Measurements from ENCODE around the gene SLC47A2. TPM values are rescaled to one million over a fixed set of nuclear protein-coding genes. Genes with fewer than 3 reads are reported as not detected.

SLC47A2 gene
- total RNA-seq, 1 experiment from 2014 or later = not detected

DNA sequence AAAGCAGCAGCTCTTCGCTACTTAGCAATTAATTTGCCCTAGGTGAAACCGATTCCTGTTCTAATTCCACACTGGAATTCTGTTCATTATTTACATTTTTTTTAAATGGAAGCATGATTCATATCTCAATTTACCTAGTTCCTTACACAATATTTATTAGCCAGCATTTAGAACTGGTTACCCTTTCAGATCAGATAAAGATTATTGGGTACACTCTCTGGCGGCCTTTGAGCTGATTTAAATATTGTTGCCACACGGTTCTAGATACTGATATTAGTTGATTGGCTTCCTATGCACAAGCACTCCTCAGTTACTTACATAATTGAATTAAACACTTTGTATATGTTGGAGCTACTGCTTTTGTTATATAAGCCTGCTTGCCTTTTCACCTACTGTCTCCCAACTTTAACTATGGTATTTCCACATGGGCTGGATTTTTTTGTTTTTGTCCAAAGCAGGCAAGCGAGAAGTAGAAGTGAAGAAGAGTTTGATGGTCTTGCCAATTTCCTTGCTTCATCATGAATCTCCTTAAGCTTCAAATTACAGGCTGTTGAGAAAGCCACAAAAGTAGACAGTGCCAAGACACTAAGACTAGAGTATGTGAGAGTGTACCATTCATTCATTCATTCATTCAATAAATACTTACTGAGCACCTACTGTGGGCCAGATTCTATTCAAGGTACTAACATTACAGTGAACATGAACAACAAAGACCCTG lies 71.7 kb downstream of the SLC47A2 start:
- DNase-seq (ENCODE audit: low read depth) = no peak

DNA sequence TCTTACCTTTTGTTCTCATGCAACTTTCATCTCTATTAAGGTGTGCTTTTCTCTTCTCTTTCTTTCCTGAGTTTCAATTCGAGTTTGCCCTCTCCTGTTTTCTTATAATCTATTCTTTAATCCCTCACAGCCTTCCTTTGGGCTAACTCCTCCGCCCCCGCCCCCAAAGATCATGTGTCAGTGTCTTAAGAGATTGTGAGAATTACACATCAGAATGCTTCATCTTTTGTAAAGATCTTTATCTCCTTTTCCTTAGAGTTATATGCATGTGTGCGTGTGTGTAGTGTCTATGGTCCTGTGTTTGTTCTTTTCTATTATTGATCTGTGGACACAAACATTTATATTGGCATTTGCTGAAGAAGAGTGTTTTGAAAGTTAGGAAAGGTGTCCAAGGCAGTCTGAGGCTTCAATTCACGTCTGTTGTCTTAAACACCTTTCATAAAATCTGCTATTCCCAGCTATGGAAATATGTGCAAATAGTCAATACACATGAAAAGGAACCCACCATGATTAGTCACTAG lies 74.0 kb downstream of the SLC47A2 start:
- no peak for DNase-seq (ENCODE audit: low read depth)

DNA sequence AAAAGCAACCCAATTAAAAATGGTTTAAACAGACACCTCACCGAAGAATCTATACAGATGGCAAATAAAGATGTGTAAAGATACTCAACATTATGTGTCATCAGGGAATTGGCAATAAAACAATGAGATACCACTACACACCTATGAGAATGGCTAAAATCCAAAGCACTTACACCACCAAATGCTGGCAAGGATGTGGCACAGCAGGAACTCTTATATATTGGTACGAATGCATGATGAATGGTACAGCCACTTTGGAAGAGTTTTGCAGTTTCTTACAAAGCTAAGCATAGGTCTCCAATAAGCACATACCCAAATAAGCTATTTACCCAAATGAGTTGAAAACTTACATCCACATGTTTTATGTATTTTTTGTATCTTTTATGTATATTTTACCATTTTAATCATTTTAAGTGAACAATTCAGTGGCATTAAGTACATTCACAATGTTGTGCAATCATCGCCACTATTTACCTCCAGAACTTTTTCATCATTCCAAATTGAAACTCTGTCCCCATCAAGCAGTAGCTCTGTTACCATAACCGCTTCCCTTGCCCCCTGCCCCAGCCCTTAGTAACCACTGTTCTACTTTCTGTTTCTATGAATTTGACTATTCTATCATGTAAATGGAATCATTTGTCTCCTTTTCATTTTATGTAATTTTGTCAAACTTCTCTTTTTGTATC lies 74.6 kb downstream of the SLC47A2 start:
- DNase-seq (ENCODE audit: low read depth) = no peak

DNA sequence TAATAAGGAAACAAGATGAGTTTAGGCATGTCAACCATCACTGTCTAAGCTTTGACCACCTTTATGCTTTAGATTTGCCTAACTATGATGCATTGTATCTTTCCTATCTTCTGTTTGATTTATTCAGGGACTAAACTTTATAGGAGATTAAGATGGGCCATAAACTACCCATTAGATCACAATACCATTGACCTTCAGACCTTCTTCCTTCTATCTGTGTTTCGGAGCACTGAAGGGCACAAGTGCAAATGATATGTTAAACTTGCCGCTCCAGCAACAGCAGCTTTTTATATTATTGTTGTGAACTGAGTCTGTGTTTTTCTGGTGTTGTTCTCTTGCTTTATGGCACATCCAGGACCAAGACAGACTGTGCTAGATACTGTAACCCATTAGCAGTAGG lies 84.5 kb downstream of the SLC47A2 start:
- no peak for DNase-seq (ENCODE audit: low read depth)

DNA sequence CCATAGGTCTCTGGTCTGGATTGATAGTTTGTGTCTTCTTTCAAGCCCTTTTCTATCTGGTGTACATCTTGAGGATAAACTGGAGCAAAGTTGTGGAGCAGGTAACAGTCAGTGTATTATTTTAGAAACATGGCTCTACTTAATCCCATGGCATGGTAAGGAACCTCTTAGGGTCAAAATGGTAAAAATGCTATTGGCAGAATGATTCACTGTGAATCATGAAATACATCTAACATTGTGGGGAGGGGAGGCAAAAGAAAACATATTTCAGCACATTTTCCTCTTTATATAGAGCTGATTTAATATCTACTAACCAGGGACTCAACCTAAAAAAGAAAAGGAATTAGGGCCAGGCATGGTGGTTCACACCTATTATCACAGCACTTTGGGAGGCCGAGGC lies 85.7 kb downstream of the SLC47A2 start:
- peak; percentile 18 for DNase-seq (ENCODE audit: low read depth)

DNA sequence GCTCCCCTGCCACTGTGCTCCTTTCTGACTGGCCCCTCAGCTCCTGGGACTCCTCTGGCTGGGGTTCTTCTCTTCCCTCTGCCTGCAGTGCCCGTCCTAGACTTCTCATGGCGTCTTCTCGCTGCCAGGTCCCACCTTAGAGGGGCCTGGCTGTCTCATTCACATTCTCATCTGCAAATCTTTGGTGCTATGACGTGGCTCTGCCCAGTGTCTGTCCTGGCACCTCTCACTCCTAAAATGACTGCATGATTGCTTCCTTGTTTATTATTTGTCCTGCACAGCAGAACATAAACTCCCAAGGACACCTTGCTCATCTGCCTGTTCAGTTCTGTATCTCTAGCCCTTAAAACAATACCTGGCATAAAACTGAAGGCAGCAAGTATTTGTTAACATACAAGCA lies 86.3 kb downstream of the SLC47A2 start:
- DNase-seq (ENCODE audit: low read depth) = no peak

DNA sequence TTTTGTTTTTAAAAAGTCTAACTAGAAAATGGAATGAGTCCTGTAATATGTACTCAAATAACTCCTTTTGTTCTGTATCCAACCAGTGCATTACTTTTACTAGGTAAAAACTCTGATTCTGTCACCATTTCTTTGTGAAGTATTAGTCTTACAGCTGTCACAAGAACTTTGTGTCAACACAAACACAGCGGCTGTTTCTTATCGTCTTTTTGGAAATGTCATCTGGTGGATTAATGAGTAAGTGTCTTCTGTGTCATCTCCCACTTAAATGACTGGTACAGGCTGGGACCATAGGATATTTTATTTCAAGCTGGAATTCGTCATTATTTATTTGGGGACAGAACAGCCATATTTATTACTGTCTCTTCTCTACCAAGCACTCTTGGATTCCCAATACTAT lies 86.9 kb downstream of the SLC47A2 start:
- no peak for DNase-seq (ENCODE audit: low read depth)

Other genes with a start within 250 kb of the SLC47A2 start
- 0.02 TPM in 1 of 2 replicates, not detected in the other for gene SLC47A1, start 182.7 kb downstream of the SLC47A2 start, total RNA-seq (2014; rRNA removed; shearing (Covaris generic))
- gene ALDH3A2, start 67.8 kb downstream of the SLC47A2 start, total RNA-seq (2014; rRNA removed; shearing (Covaris generic)) = 62.5 and 81.8 TPM in 2 replicates
- gene ALDH3A1, start 31.7 kb upstream of the SLC47A2 start, total RNA-seq (2014; rRNA removed; shearing (Covaris generic)) = not detected in 2 replicates
- 2.5 and 10.0 TPM in 2 replicates for gene ULK2, start 151.4 kb upstream of the SLC47A2 start, total RNA-seq (2014; rRNA removed; shearing (Covaris generic))

Data from M059J (cell line).